Tibial artery (tissue), 4 donors: Measurements from ENCODE around the gene NOP16.
"Not testable (repeated sequence)": the region's sequence is repeated elsewhere in the genome, so short reads cannot be mapped to it uniquely, and the experiment has no call there.

Experiments
- DNase-seq, 2 donors: peaks; one replicate each; pipeline ENCODE4 v3.0.0-alpha.2; 2019
- H3K27ac ChIP-seq, 2 donors: fragments of 200-600 bp; sonication (generic) in 1 of 2; 1 replicate in 1 of 2; 2 replicates in 1 of 2; pipeline ENCODE4 v1.5.1; 2018 to 2019; ENCODE audit warnings: mild to moderate bottlenecking in 1 of 2
- H3K27me3 ChIP-seq, 2 donors: fragments of 200-600 bp; sonication (generic) in 1 of 2; one replicate each; pipeline versions ENCODE4 v1.5.1 to v1.6.0; 2016 to 2019
- H3K36me3 ChIP-seq, 3 donors: fragments of 200-600 bp; sonication (generic) in 2 of 3; one replicate each; pipeline ENCODE4 v1.5.1; 2016 to 2019; ENCODE audit warnings: mild to moderate bottlenecking in 2 of 3
- H3K4me1 ChIP-seq, 4 donors: fragments of 200-600 bp; sonication (generic) in 2 of 4; 1 replicate in 3 of 4; 2 replicates in 1 of 4; pipeline ENCODE4 v1.5.1; 2016 to 2019
- H3K4me3 ChIP-seq, 2 donors: fragments of 200-600 bp; sonication (generic) in 1 of 2; 1 replicate in 1 of 2; 2 replicates in 1 of 2; pipeline ENCODE4 v1.5.1; 2018 to 2019; ENCODE audit warnings: mild to moderate bottlenecking in 2 of 2
- H3K9me3 ChIP-seq, 3 donors: fragments of 200-600 bp; sonication (generic) in 1 of 3; one replicate each; pipeline ENCODE4 v1.5.1; 2016 to 2019
- intact Hi-C: fragments of 100-400 bp; cut with DNase I; formaldehyde crosslinking; loops from one replicate; pipeline ENCODE4 v1.15.0; 2023; ENCODE audit warnings: low total_unique reads
- TF ChIP-seq, protein P1 (sequence below), 2 experiments: fragments of 200-600 bp in 1 of 2; fragments of 450-650 bp in 1 of 2; IDR thresholded peaks; one replicate each; pipeline ENCODE4 v1.5.1; 2017 to 2019; ENCODE audit warnings: antibody characterized with exemption in 2 of 2, mild to moderate bottlenecking in 1 of 2, moderate library complexity in 1 of 2

The NOP16 gene

DNA sequence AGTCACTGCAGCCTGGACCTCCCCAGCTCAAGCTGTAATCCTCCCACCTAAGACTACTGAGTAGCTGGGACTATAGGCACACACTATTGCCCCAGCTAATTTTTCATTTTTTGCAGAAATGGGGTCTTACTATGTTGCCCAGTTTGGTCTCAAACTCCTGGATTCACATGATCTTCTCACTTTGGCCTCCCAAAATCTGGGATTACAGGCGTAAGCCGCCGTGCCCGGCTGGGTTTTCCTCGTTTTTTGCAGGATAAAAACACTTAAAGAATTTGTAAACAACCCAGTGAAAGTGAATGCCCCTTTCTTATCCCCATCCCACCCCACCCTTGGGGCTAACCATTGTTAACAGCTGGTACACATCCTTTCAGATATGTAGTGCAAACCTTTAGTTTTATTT is 20.2 kb upstream of the NOP16 start:
- no peak overlapping the region for H3K27ac ChIP-seq
- no peak overlapping the region for H3K4me3 ChIP-seq
- intact Hi-C loops: no loop called here
- no peaks in the 10 kb centered on the region for H3K9me3 ChIP-seq
- H3K36me3 ChIP-seq: peaks cover 23 to 62% (median 52%) of the 10 kb centered on the region in 3 donors
- no peaks in the 10 kb centered on the region for H3K27me3 ChIP-seq
- peak in 1 of 2 donors; percentile 6 for DNase-seq
- TF ChIP-seq, protein P1, sequence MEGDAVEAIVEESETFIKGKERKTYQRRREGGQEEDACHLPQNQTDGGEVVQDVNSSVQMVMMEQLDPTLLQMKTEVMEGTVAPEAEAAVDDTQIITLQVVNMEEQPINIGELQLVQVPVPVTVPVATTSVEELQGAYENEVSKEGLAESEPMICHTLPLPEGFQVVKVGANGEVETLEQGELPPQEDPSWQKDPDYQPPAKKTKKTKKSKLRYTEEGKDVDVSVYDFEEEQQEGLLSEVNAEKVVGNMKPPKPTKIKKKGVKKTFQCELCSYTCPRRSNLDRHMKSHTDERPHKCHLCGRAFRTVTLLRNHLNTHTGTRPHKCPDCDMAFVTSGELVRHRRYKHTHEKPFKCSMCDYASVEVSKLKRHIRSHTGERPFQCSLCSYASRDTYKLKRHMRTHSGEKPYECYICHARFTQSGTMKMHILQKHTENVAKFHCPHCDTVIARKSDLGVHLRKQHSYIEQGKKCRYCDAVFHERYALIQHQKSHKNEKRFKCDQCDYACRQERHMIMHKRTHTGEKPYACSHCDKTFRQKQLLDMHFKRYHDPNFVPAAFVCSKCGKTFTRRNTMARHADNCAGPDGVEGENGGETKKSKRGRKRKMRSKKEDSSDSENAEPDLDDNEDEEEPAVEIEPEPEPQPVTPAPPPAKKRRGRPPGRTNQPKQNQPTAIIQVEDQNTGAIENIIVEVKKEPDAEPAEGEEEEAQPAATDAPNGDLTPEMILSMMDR (IDR thresholded peaks at IDR 0.05): no peak
- H3K4me1 ChIP-seq: peaks cover 0 to 23% (median 15%) of the 10 kb centered on the region in 4 donors

DNA sequence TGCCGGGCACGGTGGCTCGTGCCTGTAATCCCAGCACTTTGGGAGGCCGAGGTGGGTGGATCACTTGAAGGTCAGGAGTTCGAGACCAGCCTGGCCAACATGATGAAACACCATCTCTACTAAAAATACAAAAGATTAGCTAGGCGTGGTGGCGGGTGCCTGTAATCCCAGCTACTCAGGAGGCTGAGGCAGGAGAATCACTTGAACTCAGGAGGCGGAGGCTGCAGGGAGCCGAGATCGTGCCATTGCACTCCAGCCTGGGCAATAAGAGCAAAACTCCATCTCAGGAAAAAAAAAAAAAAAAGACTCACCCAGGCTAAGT is 19.8 kb upstream of the NOP16 start:
- H3K27me3 ChIP-seq, H3K4me3 ChIP-seq, H3K27ac ChIP-seq, H3K9me3 ChIP-seq, intact Hi-C loops: not testable (repeated sequence)
- Histone ChIP-seq H3K36me3 (peaks cover 23 to 66% (median 54%) of the 10 kb centered on the region in 3 donors), H3K4me1 (peaks cover 0 to 19% (median 11%) of the 10 kb centered on the region in 4 donors)
- peak in 1 of 2 donors; percentile 47 for DNase-seq

DNA sequence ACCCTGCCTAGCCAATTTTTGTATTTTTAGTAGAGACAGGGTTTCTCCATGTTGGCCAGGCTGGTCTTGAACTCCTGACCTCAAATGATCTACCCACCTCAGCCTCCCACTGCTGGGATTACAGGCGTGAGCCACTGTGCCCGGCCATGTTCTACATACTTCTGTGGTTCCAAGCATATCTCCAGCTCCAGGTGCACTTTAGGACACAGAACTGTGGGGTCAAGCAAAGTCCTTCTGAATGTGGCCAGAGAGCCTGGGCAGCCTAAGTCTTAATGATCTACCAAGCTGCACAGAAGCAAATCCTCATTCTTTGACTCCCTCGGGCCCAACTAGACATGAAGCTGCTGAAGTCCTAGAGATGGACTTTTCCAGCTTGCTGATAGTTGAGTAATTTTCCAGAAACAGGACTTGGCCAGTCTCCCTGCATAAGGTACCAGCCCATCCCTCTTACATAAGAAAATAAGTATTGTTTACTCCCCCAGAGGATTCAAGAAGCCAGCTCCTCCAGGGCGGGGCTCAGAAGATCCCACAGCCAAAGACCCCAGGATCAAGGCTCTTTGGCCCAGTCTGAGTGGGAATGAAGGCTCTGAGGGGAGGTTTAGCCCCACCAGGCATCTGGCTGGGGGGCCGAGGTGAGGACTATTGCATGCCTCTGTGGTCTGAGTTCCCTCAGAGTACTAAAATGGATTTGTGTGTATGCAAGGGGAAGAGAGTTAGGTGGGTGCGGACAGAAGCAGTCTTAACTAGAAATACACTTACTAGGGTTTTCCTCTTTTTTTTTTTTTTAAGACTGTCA is 19.3 kb upstream of the NOP16 start:
- no peak overlapping the region for H3K4me3 ChIP-seq
- H3K9me3 ChIP-seq: no peaks in the 10 kb centered on the region
- H3K36me3 ChIP-seq: peaks cover 23 to 67% (median 54%) of the 10 kb centered on the region in 3 donors
- DNase-seq: peak in 1 of 2 donors; percentile 64
- TF ChIP-seq, protein P1 (IDR thresholded peaks at IDR 0.05): no peak
- no peaks in the 10 kb centered on the region for H3K27me3 ChIP-seq
- no peak overlapping the region for H3K27ac ChIP-seq
- intact Hi-C loops: no loop called here
- peaks cover 0 to 13% (median 6%) of the 10 kb centered on the region in 4 donors for H3K4me1 ChIP-seq

DNA sequence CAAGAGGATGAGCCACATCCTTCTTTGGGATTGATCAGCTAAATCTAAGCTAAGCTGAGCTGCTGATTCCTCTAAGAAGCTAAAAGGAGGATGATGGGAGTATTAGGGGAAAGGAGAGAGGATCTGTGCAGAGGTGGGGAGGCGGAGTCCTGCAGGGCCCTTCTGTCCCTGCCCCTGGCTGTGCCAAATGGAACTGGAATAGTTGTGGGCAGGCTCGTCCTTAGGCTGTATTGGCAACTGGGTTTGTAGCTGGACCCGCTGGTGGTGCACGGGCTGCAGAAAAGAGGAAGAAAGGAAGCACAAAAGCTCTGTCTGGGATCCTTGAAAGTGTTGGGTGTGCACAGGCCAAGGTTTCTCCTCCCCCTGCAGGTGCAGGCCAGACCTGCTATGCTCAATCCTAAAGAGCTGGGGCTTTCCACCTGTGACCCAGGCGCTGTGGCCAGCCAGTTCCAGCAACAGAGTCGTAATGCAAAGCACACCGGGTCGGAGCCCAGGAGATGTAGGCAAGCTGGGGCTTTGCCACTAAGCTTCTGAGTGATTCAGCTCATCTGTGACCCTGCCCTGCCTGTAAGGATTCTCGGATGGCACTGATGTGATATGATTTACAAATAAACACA is 18.1 kb upstream of the NOP16 start:
- intact Hi-C loops: no loop called here
- TF ChIP-seq, protein P1 (IDR thresholded peaks at IDR 0.05): no peak
- Histone ChIP-seq H3K27ac (no peak overlapping the region), H3K9me3 (no peaks in the 10 kb centered on the region), H3K27me3 (no peaks in the 10 kb centered on the region), H3K4me1 (peaks cover 0 to 7% (median 0%) of the 10 kb centered on the region in 4 donors), H3K4me3 (no peak overlapping the region), H3K36me3 (peaks cover 23 to 67% (median 54%) of the 10 kb centered on the region in 3 donors)
- peak in 1 of 2 donors; percentile 19 for DNase-seq

DNA sequence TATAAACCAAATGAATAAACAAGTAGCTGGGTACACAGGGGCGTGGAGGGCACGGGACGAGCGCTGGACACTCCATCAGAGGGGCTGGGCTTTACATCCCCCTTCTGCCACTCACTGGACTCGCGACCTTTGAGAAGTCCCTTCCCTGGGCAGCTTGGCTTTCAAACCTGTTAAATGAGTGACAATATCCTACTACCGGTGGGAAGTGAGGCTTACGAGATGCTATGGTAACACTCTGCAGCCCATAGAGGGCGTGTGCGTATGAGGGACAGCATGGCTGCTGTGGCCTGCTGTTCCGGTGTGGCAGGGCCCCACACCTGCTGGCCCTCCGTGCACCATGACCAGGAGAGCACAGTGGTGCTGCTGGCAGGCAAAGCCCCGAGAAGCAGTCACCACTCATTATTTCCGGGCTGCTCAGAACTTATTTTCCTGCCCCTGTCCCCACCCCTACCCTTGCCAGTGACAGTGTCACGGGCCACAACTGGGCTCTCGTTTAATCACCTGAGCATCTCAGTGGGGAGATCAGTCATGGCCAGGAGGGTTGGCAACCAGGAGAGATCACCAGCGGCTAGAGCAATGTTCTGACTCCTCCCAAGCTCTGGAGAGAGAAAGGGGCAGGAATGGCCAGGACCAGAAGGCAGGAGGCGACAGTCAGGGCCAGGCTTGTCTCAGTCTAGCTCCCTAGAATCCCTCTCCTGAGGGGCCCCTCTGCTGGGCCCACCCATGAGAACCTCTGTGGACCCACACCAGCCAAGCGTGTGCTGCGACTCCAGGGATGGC is 17.4 kb upstream of the NOP16 start:
- Histone ChIP-seq H3K27ac (no peak overlapping the region), H3K27me3 (no peaks in the 10 kb centered on the region), H3K9me3 (no peaks in the 10 kb centered on the region), H3K4me1 (peaks cover 0 to 7% (median 0%) of the 10 kb centered on the region in 4 donors), H3K36me3 (peaks cover 23 to 74% (median 54%) of the 10 kb centered on the region in 3 donors), H3K4me3 (no peak overlapping the region)
- peak in 1 of 2 donors; percentile 52 for DNase-seq
- TF ChIP-seq, protein P1 (IDR thresholded peaks at IDR 0.05): no peak
- intact Hi-C loops: no loop called here
